ENCODE results near the gene NCKAP5.

Gene NCKAP5

DNA sequence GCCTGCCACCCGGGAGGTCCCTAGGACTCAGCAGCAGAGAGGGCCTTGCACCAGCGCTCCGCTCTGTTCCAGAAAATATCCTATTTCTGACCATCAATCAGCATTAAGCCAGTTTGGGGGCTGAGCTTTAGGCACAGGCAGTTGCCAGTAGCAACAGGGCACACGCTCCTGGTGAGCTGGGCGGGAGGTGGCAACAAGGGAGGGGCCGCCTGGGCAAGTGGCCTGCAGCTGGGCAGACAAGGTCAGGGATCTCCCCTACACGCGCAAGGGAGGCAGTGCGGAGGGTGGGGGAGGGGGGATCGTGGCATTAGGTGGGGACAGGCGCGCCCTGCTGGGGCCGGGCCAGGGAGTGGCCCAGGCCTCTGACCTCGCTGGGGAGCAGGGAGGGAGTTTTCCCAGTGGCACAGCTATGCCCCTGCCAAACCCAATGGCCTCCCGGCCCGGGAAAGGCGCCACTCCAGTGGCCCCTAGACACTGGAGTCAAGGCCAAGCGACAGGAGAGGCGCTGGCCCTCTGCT is 302.8 kb downstream of the NCKAP5 start:
- DNase-seq (ENCODE audit: low read depth) = no peak
- H3K4me3 ChIP-seq (ENCODE audit: low read depth, low read length) = no peak overlapping the region

- H3K4me3 ChIP-seq (ENCODE audit: low read depth, low read length) = no peak overlapping the region
- DNase-seq (ENCODE audit: low read depth) = no peak
Measured at GRCh38 chr2:133264989-133265401, 303.3 kb downstream of the NCKAP5 start.

DNA sequence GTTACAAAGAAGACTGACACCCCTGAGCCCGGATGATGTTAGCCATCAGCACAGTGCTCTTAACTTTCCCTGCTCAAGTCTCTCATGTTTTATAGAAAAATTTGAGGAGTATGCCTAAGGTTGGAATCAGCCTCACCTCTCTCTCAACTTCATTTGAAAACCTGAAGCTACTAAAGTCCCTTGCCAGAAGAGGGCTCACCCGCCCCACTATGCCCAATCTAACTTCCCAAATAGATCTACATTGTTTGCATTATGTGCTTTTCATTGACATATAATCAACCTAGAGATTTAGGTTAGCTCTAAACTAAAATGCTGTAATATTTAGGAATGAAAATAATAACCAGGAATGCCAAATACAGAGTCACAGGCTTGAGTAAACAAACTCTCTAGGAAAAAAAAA is 305.4 kb downstream of the NCKAP5 start:
- DNase-seq (ENCODE audit: low read depth) = no peak
- H3K4me3 ChIP-seq (ENCODE audit: low read depth, low read length) = no peak overlapping the region

- H3K4me3 ChIP-seq (ENCODE audit: low read depth, low read length) = no peak overlapping the region
- no peak for DNase-seq (ENCODE audit: low read depth)
Measured at GRCh38 chr2:133255360-133255759, 312.9 kb downstream of the NCKAP5 start.

DNA sequence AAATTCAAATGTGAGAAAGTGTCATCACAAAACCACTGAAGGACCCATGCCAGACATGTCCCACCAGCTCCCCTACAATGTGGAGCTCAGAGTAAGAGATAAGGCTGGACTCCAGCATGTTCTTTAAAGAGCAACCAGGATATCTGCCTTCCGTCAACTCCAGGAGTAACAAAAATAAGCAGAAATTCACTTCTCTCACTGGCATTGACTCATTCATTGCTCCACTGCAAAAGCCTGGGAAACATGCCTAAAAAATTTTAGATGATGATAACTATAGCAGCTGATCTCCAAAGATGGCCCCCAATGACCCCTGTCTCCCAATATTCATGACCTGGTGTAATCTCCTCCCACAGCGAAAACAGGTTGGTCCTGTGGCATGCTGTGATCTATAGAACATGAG is 314.5 kb downstream of the NCKAP5 start:
- H3K4me3 ChIP-seq (ENCODE audit: low read depth, low read length) = no peak overlapping the region
- DNase-seq (ENCODE audit: low read depth) = no peak

DNA sequence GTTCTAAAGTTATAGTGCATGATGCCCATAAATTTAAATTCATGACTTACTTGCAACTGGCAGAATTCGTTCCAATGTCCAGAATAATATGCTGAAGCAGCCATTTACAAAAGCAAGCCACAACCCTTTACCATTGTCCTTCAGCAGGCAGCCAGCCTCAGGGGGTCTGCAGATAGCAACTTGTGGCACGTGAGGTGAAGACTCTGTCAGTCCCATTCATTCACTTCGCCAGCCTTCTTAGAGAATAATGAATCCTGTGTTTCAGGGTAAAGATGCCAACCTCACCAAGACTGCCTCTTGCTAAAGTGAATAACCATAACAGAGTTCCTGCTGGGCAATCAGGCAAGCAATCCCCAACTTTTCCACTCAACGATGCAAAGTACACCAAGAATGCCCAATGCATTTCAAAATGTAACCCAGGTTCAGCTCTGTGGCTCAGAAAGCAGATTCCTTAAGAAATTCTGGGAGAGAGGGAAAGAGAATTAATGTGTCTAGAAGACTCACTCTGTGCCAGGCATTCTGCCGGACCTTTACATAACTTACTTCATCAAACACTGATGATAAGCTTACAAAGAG is 315.4 kb downstream of the NCKAP5 start:
- no peak overlapping the region for H3K4me3 ChIP-seq (ENCODE audit: low read depth, low read length)
- no peak for DNase-seq (ENCODE audit: low read depth)

- DNase-seq (ENCODE audit: low read depth) = no peak
- H3K4me3 ChIP-seq (ENCODE audit: low read depth, low read length) = no peak overlapping the region
Measured at GRCh38 chr2:133249362-133249761, 318.9 kb downstream of the NCKAP5 start.

GRCh38 chr2:133248264-133248663 is 320.0 kb downstream of the NCKAP5 start:
- DNase-seq (ENCODE audit: low read depth) = no peak
- no peak overlapping the region for H3K4me3 ChIP-seq (ENCODE audit: low read depth, low read length)

DNA sequence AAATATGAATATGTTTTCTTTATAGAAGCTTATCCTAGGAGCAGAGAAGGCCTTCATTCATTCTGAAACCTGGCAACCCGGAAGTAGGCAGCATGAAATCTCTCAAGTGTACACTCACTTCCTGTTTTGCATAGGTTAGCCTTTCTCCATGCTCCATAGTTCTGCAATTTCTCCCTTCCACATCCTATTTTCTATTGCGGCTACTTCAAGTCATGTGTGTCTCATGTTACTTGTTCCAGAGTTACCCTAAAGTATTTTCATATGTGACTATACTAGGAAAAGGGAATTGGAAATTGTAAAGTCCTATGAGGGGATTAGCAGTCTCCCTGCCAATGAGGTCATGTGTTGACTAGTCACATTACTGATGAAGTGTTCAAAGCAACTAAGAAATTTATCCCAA is 320.6 kb downstream of the NCKAP5 start:
- H3K4me3 ChIP-seq (ENCODE audit: low read depth, low read length) = no peak overlapping the region
- DNase-seq (ENCODE audit: low read depth) = no peak

DNA sequence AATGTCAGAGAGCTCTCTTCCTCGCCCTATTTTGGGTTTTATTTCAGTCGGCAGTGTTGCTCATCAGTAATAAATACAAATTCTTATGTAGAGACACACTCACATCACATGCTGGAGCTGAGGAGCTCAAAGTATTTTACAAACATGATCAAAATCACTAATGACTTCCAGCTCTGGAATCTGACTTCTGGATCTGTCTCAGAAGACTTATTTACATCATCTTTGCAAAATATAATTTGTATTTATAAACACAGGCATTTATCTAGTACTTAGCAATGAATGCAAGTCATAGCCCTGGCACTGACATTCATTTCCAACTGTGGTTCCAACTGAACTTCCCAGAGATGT is 327.1 kb downstream of the NCKAP5 start:
- H3K4me3 ChIP-seq (ENCODE audit: low read depth, low read length) = peak overlapping the region; percentile 17
- DNase-seq (ENCODE audit: low read depth) = no peak

DNA sequence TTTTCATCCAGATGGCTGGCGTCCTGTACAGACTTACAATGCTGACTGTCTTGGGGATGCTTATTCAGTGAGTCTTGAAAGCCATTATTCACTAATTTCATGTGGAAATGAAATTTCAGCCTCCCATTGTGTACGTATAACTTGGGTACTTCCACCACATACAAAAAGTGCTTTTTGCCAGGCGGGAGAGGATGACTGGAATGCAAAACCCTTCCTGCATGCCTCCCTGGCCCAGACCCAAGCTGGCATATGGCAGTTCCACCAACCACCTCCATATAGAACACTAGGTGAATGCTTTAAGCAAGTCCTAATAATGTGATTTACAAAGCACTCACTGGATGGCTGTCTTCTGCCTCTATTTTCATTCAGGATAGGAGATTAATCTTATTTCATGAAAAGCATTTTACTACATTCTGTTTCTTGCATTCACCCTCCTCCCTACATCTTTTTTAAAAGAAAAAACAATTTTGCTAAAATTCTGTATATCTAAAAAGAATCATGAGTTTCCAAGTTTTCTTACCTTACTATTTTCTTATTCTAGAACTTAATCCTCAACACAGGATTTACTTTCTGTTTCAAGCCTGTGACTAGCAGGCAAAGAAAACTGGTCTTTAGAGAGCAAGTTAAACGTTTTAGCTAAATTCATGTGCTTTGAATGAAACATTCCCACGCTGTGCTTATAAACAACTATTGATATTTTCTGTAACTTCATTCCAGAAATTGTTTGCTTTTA is 327.6 kb downstream of the NCKAP5 start:
- H3K4me3 ChIP-seq (ENCODE audit: low read depth, low read length) = peak overlapping the region; percentile 17
- DNase-seq (ENCODE audit: low read depth) = no peak

DNA sequence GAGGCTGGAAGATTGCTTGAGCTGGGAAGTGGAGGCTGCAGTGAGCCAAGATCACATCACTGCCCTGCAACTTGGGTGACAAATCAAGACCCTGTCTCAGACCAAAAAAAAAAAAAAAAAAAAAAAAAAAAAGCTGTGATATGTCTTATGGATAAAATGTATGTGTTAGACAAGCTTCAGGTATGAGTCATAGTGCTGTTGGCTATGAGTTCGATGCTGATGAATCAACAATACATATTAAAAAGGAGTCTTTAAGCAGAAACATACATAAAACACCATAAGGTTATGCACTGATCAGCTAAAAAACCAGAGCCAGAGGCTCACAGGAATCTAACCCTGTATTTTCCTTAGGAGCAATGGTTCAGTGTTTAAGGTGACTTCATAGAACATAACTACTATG is 332.3 kb downstream of the NCKAP5 start:
- DNase-seq (ENCODE audit: low read depth) = no peak
- H3K4me3 ChIP-seq (ENCODE audit: low read depth, low read length) = no peak overlapping the region

GRCh38 chr2:133232556-133232955 is 335.7 kb downstream of the NCKAP5 start:
- H3K4me3 ChIP-seq (ENCODE audit: low read depth, low read length) = no peak overlapping the region
- DNase-seq (ENCODE audit: low read depth) = no peak

GRCh38 chr2:133231264-133231663 is 337.0 kb downstream of the NCKAP5 start:
- H3K4me3 ChIP-seq (ENCODE audit: low read depth, low read length) = no peak overlapping the region
- DNase-seq (ENCODE audit: low read depth) = no peak

- no peak for DNase-seq (ENCODE audit: low read depth)
- no peak overlapping the region for H3K4me3 ChIP-seq (ENCODE audit: low read depth, low read length)
Measured at GRCh38 chr2:133229974-133230373, 338.3 kb downstream of the NCKAP5 start.

DNA sequence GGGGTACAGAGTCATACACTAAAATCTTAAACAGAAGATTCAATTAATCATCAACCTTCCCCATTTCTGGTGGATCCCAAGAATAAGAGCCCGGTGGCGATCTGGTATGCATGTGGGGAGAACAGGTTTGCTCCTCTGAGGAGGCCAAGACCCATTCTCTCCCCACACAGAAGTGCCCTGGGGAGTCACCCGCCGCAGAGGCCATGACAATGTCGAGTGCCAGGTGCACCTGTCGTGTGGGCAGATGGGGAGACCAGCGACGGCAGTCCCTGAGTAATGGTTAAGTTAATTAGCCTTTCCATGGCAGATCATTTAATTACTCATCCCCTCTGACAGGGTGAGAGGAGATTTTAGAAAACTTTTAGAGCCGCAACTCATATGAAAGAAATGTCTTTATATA is 345.0 kb downstream of the NCKAP5 start:
- DNase-seq (ENCODE audit: low read depth) = no peak
- no peak overlapping the region for H3K4me3 ChIP-seq (ENCODE audit: low read depth, low read length)

GRCh38 chr2:133221398-133221797 is 346.9 kb downstream of the NCKAP5 start:
- H3K4me3 ChIP-seq (ENCODE audit: low read depth, low read length) = no peak overlapping the region
- DNase-seq (ENCODE audit: low read depth) = no peak

DNA sequence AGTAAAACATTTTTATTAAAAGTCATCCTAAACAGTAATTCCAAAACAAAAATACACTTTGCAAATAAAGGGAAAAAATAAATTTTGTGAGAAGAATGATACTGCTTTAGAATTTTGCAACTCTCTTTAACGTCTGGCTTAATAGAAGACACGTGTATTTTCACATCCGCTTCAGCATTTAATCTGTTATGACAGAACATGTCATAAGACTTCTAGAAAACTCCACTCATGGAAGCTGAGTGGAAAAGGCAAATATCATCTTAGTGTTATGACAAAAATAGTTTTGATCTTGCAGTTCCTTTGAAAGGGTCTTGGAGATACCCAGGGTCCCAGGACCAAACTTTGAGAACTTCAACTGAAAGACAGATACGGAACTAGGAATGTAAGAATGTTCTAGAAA is 350.1 kb downstream of the NCKAP5 start:
- H3K4me3 ChIP-seq (ENCODE audit: low read depth, low read length) = no peak overlapping the region
- no peak for DNase-seq (ENCODE audit: low read depth)

GRCh38 chr2:133215477-133215876 is 352.8 kb downstream of the NCKAP5 start:
- DNase-seq (ENCODE audit: low read depth) = no peak
- no peak overlapping the region for H3K4me3 ChIP-seq (ENCODE audit: low read depth, low read length)

DNA sequence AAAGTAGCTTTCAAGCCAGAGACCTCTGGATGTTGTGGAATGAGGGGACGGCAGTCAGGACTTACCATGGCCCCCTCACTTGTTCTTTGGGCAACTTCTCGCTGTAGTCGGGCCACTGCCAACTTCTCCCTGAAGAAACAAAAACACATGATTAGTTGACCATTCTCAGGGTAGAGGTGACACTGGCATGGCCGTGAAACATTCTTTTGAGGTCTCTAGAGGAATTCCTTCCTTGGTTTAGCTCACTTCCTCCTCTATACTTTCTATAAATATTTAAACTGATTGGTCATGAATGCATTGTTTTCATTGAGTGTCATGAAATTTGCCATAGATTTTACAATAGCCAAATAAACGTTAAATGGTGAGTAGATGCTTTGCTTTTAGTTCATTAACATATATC is 354.6 kb downstream of the NCKAP5 start:
- no peak for DNase-seq (ENCODE audit: low read depth)

GRCh38 chr2:133209325-133209724 is 358.9 kb downstream of the NCKAP5 start:
- no peak for DNase-seq (ENCODE audit: low read depth)
- no peak overlapping the region for H3K4me3 ChIP-seq (ENCODE audit: low read depth, low read length)

More for the DNA sequence above, 354.6 kb downstream of the NCKAP5 start:
- no peak overlapping the region for H3K4me3 ChIP-seq (ENCODE audit: low read depth, low read length)
